NCI-H1092 (cell line): Measurements from ENCODE around the gene EDA.
"Not testable (repeated sequence)": the region's sequence is repeated elsewhere in the genome, so short reads cannot be mapped to it uniquely, and the experiment has no call there.

Experiments
- DNase-seq: peaks from one replicate; lab custom pipeline; 2025; lab: John Stamatoyannopoulos, UW

The EDA gene

DNA sequence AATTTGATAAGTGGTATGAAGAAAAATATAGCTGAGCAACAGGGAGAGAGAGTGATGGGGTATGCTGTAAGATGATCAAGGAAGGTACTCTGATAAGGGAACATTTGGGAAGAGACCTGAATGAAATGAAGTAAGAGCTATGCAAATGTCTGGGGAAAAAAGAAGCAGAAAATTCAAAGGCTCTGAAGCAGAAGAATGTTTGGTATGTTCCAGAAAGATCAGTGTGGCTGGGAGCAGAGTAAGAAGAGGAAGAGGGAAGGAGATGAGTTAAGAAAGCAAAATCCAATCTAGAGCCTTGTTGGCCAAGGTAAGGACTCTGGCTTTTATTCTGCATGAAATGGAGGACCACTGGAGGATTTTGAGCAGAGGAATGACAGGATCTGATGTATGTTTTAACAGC, 343.8 kb downstream of the EDA start:
- no peak for DNase-seq

DNA sequence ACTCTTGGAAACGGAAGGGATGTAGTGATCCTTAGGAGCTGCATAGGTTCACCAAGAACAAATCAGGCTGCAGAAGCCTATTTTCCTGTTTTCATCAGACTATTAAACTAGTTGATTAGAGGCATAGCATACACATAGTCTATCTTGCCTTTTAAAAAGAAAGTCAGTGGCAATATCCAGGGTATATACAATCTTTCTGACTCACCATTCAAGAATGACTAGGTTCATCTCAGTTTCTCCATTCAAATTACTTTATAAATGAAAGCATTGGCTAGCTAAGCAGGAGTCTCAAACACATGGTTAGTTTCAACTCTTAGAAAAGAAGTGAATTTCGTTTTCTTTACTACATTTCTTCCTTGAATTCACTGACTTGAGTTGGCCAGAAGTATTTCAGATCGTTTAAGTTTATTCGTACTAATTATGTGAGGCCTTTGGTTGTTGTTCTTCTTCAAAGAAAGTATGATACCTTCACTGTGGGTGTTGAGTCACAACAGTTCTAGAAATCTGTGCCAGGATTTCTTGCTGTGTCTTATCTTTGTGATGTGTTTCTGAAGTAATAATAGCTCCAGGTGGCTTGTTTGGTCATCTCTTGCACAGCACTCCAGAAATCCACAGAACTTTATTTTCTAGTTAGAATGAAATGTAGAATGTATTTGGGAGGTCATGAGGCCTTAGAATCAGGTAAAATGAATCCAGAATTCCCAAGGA, 345.6 kb downstream of the EDA start:
- no peak for DNase-seq

DNA sequence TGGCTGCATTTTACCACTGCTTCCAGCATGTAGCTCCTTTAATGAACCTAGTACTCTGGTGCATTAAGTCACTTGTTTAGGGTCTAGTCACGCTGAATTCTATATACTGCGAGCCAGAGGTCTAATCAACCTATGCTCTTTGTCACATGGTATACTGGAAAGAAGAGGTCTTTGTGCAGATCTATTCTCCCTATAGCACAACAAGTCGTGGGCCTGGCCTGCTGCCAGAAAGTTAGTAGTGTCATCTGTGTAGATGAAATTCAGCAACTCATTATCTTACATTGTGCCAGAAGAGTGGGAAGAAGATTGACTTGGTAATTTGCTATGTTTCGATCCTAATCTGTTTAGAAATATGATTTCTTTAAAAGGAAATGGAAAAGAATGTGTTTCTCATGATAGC, 353.0 kb downstream of the EDA start:
- DNase-seq, result no peak

DNA sequence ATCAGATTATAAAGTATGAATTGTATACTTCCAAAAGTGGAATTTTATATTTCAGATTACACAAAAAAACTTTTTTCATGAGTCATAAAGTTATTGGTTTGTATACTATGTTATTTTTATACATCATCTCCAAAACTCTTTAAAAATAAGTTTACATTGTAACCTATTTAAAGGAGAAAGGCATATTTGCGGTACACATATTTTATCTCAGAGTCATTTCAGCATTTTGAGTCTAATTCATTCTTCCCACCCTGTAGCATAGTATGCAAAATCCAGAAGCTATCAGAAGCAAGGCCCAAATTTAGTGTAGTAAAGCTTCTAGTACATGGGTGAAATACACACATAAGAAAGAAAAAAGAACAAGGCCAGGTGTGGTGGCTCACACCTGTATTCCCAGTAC, 353.5 kb downstream of the EDA start:
- no peak for DNase-seq

DNA sequence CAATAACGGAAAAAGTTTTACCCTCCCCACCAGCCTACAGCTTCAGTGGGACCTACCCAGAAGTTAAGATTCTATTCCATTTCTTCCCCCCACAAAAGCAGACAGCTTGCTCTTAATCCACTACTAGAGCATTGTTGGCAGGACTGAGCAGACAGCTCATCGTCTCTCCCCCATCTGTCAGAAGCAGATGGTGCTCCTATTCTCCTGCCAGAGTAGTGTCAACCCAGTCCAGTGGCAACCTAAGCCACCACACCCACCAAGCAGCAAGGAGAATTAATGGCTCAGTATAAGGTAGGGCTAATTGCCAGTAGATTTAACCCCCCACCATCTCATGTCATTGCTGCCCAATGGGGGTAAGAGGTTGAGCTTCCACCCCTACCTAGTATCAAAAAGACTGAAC, 371.8 kb downstream of the EDA start:
- no peak for DNase-seq

DNA sequence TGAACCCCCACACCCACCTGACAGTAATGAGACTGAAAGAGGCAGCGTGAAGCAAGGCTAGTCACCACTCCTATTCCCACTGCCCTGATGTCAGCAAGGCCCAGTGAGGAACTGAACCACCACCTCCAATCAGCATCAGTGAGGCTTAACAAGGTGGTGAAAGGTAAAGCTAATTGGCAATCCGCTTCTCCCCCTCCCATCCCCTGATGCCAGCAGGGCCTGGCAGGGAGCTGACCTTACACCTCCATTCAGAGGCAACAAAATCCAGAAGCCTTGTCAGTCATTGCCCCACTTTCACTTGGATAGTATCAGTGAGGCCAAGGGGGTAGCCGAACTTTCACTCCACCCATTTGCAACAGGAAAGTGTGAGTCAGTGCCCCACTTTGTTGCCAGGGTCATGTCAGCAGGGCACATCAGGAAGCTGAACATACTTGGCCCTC, 373.1 kb downstream of the EDA start:
- DNase-seq, result no peak

DNA sequence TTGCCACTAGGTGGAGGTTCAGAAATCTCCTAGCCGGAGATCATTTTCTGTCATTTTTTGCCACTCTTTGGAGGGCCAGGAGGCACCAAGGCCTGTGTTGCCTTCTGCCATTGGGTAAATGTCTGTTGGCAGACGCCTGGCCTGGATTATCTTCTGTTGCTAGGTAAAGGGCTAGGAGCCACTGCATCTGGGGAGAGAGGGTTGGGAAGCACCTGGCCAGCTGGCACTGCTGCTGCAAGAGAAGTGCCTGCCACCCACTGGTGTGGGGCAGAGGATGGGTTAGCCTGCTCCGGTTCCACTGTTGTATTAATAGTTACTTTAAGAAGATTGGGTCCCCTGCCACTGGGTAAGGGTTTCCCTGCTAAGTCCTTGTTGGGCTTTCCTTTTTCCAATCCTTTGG, 375.8 kb downstream of the EDA start:
- no peak for DNase-seq

DNA sequence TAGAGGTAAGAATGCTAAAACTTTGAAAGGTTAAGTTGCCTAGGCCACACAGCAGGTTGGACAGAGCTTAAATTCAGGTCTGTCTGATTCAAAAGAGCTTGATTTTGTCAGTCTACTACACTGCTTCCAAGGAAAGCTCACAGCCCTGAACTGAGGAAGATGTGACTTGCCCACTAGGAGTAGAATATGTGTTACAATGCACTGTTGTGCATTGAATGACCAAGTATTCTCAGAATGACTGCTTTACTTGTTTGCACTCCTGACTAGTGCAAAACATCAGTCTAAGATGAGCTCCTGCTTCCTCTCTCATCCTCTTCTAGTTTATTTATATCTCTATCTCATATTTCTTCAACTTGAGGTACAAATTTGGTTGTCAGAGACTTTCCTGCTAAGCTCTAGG, 377.6 kb downstream of the EDA start:
- no peak for DNase-seq

DNA sequence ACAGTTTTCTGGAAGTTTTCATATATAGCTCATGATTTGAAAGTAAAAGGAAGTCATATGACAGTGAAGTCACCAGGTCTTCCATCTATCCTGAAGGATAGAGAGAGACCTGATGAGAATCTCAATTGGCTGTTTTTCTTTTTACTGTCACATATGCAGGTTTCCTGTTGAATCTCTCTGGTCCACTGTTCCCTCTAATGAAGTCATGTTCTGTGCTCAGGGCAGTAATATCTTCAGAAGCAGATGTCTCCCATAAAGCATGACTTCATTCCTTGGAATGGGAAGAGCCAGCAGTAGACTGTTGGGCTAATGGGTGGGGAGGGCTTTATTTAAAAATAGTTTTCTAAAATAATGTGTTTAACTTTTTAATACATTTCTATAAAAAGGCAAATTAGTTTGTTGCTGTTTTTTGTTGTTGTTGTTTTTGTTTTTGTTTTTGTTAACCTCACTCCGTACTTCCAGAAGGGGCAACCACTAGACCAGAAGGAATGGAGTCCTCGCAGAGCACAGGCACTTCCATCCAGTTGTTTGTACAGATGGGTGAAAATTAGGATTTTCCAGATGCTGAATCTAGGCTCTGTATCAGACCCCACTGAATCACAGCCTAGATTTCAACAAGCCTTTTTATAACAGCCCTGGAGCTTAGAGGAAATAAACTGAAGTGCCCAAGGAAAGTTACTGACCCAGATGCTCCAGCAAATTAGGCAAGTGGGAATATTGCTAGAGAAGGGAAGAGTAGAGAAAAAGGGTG, 379.6 kb downstream of the EDA start:
- no peak for DNase-seq

DNA sequence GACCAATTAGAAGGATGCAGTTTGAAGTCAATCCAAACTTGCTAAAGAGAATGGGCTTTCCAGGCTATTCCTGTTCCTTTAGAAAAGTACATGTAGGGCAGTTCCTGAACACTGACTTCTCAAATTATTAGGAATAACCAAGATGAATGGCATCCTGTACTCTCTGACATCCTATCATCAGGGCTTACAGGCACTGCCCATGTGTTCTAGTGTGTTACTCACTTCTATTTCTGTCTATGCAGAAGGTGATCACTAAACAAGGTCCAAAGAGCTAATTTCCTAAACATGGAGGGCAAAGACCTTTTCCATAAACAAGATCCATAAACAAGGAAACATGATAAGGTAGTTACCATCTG, 380.2 kb downstream of the EDA start:
- DNase-seq, result no peak

DNA sequence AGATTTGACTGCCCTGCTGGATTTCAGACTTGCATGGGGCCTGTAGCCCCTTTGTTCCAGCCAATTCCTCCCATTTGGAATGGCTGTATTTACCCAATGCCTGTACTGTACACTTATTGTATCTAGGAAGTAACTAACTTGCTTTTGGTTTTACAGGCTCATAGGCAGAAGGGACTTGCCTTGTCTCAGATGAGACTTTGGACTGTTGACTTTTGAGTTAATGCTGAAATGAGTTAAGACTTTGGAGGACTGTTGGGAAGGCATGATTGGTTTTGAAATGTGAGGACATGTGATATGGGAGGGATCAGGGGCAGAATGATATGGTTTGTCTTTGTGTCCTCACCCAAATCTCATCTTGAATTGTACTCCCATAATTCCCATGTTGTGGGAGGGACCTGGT, 382.4 kb downstream of the EDA start:
- DNase-seq, result not testable (repeated sequence)

DNA sequence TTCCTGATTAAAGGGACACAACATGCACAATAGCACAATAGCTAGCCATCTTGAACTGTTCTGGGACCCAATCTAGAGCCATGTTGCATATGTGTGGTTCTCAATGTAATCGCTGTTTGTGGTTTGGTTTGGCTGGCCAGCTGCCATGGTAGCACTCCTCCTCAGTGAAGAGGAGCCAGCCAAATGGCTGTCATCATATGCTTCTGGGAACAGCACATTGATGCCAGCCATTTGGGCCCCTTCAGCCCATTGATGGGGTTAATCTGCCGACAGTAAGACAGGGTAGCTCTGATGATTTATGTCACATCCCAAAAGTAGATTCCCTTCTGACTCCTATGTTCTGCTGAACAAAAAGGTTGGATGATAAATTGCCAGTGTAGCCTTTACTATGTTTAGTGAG, 385.4 kb downstream of the EDA start:
- no peak for DNase-seq

DNA sequence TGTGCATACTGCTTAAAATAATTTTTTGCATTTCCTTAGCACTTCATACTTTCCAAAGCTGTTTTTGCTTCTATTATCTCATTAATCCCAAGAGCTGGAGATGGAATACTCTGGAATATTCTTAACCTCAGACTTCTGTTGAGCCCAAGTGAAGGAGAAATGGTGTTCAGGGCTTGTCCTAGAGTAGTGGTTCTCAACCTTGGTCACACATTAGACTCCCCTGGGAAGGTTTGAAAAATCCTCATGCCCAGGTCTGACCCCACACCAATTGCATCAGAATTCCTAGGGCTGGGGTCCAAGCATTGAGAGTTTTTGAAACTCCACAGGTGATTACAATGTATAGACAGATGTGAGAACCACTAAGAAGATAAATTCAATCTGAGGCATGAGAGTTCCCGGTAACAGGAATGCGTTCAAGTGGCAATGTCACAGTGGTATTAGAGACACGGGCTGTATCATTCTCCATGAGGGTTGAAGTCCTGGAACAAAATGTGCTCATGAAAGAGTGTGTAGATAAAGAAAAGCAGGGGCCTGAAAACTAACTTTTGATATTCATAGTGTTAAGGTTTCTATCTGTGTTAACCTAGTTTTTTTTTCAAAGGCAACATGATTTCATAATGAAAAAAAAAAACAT, 385.9 kb downstream of the EDA start:
- no peak for DNase-seq

DNA sequence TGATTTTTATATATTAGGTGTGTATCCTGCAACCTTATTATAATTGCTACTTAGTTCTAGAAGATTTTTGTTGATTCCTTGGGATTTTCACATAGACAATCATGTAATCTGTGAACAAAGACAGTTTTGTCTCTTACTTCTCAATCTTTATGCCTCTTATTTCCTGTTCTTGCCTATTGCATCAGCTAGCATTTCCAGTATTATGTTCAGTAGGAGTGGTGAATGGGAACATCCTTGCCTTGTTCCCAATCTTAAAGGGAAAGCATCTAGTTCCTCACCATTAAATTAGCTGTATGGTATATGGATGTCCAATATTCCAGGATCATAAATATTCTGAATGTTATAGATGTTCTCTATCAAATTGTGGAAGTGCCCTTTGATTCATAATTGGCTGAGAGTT, 392.0 kb downstream of the EDA start:
- no peak for DNase-seq

DNA sequence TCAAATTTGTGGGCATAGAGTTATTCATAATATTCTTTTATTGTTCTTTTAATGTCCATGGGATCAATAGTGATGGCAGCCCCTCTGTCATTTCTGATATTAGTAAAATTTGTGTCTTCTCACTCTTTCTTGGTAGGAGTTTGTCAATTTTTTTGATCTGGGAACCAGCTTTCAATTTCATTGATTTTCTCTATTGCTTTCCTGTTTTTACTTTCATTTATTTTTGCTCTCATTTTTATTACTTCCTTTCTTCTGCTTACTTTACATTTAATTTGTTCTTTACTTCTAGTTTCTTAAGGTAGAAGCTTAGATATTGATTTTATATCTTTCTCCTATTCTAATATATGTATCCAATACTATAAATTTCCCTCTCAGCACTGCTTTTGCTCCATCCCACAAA, 393.1 kb downstream of the EDA start:
- no peak for DNase-seq

DNA sequence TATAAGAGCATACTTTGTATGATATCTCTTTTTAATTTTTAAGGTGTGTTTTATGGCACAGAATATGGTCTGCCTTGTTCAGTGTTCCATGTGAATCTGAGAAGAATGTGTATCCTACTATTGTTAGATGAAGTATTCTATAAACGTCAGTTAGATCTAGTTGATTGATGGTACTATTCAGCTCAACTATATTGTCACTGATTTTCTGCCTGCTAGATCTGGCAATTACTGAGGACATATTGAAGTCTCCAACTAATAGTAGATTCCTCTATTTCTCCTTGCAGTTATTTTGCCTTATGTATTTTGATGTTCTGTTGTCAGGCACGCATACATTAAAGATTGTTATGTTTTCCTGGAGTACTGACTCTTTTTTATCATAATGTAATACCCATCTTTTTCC, 394.1 kb downstream of the EDA start:
- no peak for DNase-seq

DNA sequence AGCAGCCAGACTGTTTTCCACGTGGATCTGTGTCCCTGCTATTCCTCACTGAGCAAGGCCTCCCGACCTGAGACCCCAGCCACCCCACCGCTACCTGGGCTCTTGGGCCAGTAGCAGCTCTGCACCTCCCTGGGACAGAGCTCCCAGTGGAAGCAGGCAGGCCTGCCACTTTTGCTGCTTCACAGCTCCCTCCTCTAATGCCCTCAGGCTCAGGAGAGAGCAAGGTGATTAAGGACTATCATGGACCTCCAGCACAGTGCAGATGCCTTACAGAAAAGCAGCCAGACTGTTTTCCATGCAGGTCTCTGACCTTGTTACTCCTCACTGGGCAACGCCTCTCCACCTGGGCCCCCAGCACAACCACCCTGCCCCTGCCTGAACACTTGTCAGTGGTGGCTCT, 396.8 kb downstream of the EDA start:
- DNase-seq, result no peak

DNA sequence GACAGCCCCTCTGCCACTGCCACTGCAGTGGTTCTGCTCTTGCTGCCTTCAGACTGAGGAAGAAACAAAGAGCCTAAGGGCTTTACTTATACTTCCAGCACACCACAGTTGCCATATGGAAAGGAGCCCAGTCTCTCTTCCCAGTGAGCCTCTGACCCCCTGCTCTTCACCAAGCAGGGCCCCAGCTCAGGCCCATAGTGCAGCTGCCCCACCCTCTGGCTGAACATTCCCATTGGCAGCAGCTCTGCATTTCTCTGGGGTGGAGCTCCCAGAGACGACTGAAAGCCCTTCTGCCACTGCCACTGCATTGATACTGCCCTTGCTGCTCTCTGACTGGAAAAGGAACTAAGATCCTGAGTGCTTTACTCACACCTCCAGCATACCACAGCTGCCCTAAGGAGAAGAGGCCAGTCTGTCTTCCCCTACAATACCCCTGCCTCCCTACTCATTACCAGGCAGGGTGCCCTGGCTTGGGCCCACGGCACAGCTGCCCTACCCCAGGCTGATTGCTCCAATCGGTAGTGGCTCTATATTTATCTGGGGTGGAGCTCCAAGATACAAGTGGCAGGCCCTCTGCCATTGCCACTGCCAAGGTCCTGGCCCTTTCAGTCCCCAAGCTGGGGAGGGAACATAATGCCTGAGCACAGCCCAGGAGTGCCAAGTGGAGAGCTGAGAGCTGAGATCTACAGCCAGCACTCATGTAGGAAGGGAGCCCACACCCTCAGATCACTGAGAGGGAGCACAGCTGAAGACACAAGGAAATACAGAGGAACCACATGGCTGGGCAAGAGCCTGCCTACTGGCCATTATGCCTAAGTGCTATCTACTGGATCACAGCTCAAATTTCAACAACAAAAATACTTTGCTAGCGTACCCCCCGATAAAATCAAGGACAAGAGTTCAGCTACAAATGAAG, 397.8 kb downstream of the EDA start:
- DNase-seq, result no peak

DNA sequence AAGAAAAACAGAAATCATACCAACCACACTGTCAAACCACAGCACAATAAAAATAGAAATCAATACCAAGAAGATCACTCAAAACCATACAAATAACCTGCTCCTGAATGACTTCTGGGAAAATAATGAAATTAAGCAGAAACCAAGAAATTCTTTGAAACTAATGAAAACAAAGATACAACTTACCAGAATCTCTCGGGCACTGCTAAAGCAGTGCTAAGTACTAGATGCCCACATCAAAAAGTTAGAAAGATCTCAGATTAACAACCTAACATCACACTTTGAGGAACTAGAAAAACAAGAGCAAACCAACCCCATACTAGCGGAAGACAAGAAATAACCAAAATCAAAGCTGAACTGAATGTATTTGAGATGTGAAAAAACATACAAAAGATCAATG, 400.6 kb downstream of the EDA start:
- DNase-seq, result no peak

DNA sequence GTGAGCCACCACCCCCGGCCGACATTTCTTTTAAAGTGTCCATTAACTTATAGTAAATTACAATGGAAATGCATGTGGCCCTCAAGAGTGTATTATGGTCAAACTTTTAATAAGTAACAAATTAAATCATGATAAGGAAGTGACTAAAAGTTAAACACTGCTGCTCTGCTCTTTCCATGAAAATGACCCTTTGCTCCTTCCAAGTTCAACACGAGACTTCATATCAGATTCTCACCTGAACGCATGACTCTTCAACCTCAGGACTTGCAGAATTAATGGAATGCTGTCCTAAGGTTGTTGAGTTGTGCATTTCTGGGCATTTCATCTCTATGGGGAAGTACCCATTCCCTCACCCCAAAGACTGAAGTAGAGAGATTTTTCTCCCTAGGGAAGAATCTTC, 406.7 kb downstream of the EDA start:
- DNase-seq, result no peak

DNA sequence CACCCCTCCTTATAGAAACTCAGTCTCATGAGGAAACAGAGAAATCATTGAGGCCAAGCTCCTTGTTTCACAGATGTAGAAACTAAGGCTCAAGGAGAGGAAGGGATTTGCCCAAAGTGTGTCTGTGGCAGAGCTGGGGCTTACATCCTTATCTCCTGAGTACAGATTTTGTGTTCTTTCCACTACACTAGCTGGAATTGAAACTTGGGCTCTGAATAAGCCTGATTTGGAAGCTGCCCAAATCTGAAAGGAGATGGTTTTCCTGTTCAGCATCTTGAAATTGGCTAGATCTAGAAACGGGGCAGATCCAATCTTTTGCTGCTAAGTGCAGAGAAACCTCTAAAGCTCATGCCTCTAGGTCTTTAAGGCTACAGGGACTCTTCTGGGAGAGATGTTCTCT, 409.6 kb downstream of the EDA start:
- no peak for DNase-seq

DNA sequence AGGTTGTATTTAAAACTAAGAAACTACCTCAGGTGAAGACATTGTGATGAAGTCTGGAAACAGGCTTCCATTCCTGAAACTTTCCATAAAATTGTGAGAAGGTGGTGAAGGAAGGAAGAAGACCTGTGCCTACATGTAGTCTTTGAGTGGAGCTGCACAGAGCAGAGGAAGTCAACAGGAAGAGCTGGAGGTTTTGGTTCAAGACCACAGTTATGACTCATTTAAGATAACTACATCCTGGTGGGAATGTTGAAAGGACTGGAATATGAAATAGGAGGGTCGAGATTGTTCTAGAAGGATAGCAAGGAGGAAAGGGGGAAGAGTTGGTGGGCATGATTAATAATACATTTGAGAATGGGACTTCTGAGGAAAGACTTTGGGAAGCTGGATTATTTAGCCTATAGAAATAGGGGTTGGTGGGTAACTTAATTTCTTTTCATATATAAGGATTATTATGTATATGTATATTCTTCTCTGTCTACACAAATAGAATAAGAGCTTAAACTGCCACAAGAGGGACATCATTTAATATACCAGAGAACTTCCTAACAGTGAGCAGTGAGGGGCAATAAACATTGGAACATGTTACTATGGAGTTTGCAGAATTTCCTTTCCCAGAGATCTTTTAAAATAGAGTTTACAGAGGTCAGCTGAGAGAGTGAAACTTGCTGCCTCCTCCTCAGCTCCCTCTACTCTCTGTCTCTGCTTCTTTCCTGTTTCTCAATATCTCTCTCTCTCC, 410.4 kb downstream of the EDA start:
- DNase-seq, result no peak
